Caco-2 (cell line): Measurements from ENCODE around the gene UBR4. TPM values are rescaled to one million over a fixed set of nuclear protein-coding genes. Genes with fewer than 3 reads are reported as not detected.
A peak's percentile ranks its signal among the peaks of the same experiment; 100 is the strongest.

Experiments used
- BruUV-seq: library from RNA; stranded (reverse); fragments of 400-500 nt; replicated peaks from 2 replicates; lab custom pipeline; 2021; lab: Mats Ljungman, UMichigan
- CTCF ChIA-PET: fragments of 300-600 bp; sonication (Branson Sonifier 250); formaldehyde crosslinking; loops from one replicate; lab custom pipeline; 2022; ENCODE audit warnings: antibody characterized with exemption; lab: Charles Lee
- POLR2A ChIA-PET: fragments of 300-600 bp; sonication (Branson Sonifier 250); formaldehyde crosslinking; loops from one replicate; lab custom pipeline; 2022; ENCODE audit warnings: antibody characterized with exemption; lab: Charles Lee
- DNase-seq, 2 experiments: peaks; one replicate each; pipeline versions ENCODE4 v3.0.0 to v3.0.0-alpha.2; 2020 to 2022
- H3K27me3 ChIP-seq: replicated peaks from 2 replicates; pipeline ENCODE4 v1.6.0; 2011; ENCODE audit warnings: low read length; ENCODE audit not compliant: control insufficient read depth, insufficient read depth
- H3K36me3 ChIP-seq: 2 replicates; pipeline ENCODE4 v1.5.1; 2011; ENCODE audit warnings: low read length; ENCODE audit not compliant: control insufficient read depth, insufficient read depth
- H3K4me1 ChIP-seq: fragments of 250-450 bp; sonication (Bioruptor Pico); 2 replicates; pipeline ENCODE4 v1.5.1; 2020; ENCODE audit warnings: mild to moderate bottlenecking
- H3K4me3 ChIP-seq: 2 replicates; pipeline ENCODE4 v1.5.1; 2011; ENCODE audit warnings: low read depth, mild to moderate bottlenecking, control low read depth, low read length
- H3K9me3 ChIP-seq: fragments of 250-450 bp; sonication (Bioruptor Pico); 2 replicates; pipeline ENCODE4 v1.5.1; 2020; ENCODE audit warnings: mild to moderate bottlenecking, moderate library complexity
- H3K27ac Mint-ChIP-seq: one replicate; pipeline ENCODE4 v1.8.0; 2022; ENCODE audit warnings: mixed read lengths; ENCODE audit not compliant: unreplicated experiment
- H3K27me3 Mint-ChIP-seq: one replicate; pipeline ENCODE4 v1.8.0; 2022; ENCODE audit warnings: mixed read lengths; ENCODE audit not compliant: insufficient read depth, unreplicated experiment
- H3K36me3 Mint-ChIP-seq: one replicate; pipeline ENCODE4 v1.8.0; 2022; ENCODE audit warnings: mild to moderate bottlenecking, mixed read lengths; ENCODE audit not compliant: insufficient read depth, unreplicated experiment
- H3K4me1 Mint-ChIP-seq: one replicate; pipeline ENCODE4 v1.8.0; 2022; ENCODE audit warnings: low read depth, mixed read lengths; ENCODE audit not compliant: unreplicated experiment
- H3K4me3 Mint-ChIP-seq: one replicate; pipeline ENCODE4 v1.8.0; 2022; ENCODE audit warnings: mild to moderate bottlenecking, moderate library complexity, mixed read lengths; ENCODE audit not compliant: unreplicated experiment
- H3K9me3 Mint-ChIP-seq: one replicate; pipeline ENCODE4 v1.8.0; 2022; ENCODE audit warnings: mixed read lengths; ENCODE audit not compliant: unreplicated experiment
- intact Hi-C: fragments of 100-400 bp; cut with micrococcal nuclease; formaldehyde crosslinking; loops from one replicate; pipeline ENCODE4 v1.10.0; 2022; ENCODE audit not compliant: unreplicated experiment
- total RNA-seq: library from RNA; stranded (reverse); gene quantifications from 2 replicates; pipeline ENCODE4 v1.2.3, GENCODE V29; 2022
- TF ChIP-seq, protein P1 (sequence below), 2 experiments: fragments of 200-600 bp in 1 of 2; IDR thresholded peaks; 1 replicate in 1 of 2; 2 replicates in 1 of 2; pipeline versions ENCODE4 v1.5.1 to v1.8.0; 2011 to 2022; ENCODE audit warnings: antibody characterized with exemption in 1 of 2, control low read depth in 1 of 2, inconsistent platforms in 1 of 2, low read depth in 1 of 2, low read length in 1 of 2, mild to moderate bottlenecking in 1 of 2, moderate library complexity in 1 of 2; ENCODE audit not compliant: insufficient read depth in 1 of 2, severe bottlenecking in 1 of 2, unreplicated experiment in 1 of 2

UBR4 gene
- total RNA-seq, 1 experiment from 2014 or later, result 317 TPM

DNA sequence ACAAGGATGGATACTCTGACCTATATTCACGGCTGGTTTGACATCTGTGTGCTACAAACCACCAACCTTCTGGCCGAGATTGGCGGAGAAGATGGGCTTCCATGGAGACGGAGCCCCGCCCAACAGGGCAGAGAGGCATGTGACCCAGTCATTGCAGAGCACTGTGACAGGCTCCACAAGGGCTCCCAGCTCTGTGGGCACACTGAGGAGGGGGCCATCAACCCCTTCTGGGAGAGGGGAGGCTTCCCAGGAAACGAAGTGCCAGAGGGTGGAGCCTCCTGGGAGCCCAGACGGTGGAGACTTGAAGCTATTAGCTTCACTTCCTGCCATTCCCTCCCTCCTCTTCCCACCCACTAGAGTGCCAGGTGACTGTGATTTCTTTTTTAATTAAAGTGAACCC is 182.0 kb downstream of the UBR4 start:
- Mint-ChIP-seq H3K9me3 (no peaks in the 10 kb centered on the region), H3K4me1 (peaks cover under 1% of the 10 kb centered on the region), H3K27me3 (no peaks in the 10 kb centered on the region), H3K27ac (no peak overlapping the region), H3K4me3 (no peak overlapping the region), H3K36me3 (no peaks in the 10 kb centered on the region)
- no TSS peak for BruUV-seq
- intact Hi-C loops, result no loop called here
- ChIA-PET CTCF (no interaction called here), POLR2A (no interaction called here)
- TF ChIP-seq, protein P1, sequence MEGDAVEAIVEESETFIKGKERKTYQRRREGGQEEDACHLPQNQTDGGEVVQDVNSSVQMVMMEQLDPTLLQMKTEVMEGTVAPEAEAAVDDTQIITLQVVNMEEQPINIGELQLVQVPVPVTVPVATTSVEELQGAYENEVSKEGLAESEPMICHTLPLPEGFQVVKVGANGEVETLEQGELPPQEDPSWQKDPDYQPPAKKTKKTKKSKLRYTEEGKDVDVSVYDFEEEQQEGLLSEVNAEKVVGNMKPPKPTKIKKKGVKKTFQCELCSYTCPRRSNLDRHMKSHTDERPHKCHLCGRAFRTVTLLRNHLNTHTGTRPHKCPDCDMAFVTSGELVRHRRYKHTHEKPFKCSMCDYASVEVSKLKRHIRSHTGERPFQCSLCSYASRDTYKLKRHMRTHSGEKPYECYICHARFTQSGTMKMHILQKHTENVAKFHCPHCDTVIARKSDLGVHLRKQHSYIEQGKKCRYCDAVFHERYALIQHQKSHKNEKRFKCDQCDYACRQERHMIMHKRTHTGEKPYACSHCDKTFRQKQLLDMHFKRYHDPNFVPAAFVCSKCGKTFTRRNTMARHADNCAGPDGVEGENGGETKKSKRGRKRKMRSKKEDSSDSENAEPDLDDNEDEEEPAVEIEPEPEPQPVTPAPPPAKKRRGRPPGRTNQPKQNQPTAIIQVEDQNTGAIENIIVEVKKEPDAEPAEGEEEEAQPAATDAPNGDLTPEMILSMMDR (IDR thresholded peaks at IDR 0.05; ENCODE audit: insufficient read depth in 1 of 2, low read depth in 1 of 2, low read length in 1 of 2, severe bottlenecking in 1 of 2, unreplicated experiment in 1 of 2), result no peak
- H3K36me3 ChIP-seq, result no peaks in the 10 kb centered on the region
- H3K27me3 ChIP-seq, result no peaks in the 10 kb centered on the region
- H3K9me3 ChIP-seq, result no peaks in the 10 kb centered on the region
- DNase-seq, result peak in 1 of 2 experiments; percentile 16
- H3K4me3 ChIP-seq, result no peak overlapping the region
- peaks cover 7% of the 10 kb centered on the region; the same call in 1 of the 2 replicates for H3K4me1 ChIP-seq

Other genes starting within 250 kb of the UBR4 start
- 48.8 and 51.5 TPM in 2 replicates for gene EMC1, start 41.3 kb upstream of the UBR4 start, total RNA-seq
- gene MRTO4, start 41.5 kb upstream of the UBR4 start, total RNA-seq, result 52.6 TPM in 2 replicates
- gene AKR7A3, start 78.5 kb upstream of the UBR4 start, total RNA-seq, result 2.4 and 2.8 TPM in 2 replicates
- gene AKR7A2, start 101.9 kb upstream of the UBR4 start, total RNA-seq, result 55.4 and 56.7 TPM in 2 replicates
- gene SLC66A1, start 102.1 kb upstream of the UBR4 start, total RNA-seq, result 22.0 and 24.0 TPM in 2 replicates